Stimulated activated CD8-positive, alpha-beta memory T cell treated with anti-CD3 and anti-CD28 coated beads, Interleukin-15, amount 100 ng/mL, for 24 hours (primary cell): ENCODE data around the gene CYB561D1.
"Not testable (repeated sequence)": the region's sequence is repeated elsewhere in the genome, so short reads cannot be mapped to it uniquely, and the experiment has no call there.

Experiments
- DNase-seq: peaks from one replicate; pipeline ENCODE4 v3.0.0-alpha.2; 2020; ENCODE audit warnings: low read depth

The CYB561D1 gene, protein sequence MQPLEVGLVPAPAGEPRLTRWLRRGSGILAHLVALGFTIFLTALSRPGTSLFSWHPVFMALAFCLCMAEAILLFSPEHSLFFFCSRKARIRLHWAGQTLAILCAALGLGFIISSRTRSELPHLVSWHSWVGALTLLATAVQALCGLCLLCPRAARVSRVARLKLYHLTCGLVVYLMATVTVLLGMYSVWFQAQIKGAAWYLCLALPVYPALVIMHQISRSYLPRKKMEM

DNA sequence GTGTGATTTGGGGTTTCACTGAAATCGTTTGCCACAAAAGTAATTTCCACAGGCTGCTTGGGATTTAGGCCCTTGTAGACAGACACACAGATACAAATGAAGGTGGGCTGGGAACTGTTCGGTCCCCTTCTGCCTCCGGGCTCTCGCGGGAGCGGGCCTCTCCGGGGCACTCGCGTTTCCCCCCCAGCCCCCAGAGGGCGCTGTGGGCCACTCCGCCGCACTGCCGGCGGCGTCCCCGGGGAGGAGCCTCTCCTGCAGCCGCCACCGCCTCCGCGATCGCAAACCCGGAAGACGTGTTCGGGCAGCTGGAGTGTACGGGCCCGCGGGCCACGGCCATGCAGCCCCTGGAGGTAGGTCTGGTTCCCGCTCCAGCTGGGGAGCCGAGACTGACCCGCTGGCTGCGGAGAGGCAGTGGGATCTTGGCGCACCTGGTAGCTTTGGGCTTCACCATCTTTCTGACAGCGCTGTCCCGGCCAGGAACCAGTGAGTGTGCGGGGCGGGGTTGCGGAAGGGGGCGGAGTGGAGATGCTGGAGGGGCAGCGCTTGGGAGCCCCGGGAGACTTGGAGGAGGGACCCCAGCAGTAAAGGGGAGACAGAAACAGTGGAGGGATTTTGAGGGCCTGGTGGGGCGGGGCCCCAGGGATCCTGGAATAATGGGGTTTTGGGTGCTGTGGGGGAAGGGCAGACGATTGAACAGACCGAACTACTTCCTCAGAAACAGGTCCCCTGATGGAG lies at the start of gene CYB561D1:
TSS of gene CYB561D1 (plus strand) at position 290 of the 735 bp plus-strand sequence. CDS start at position 336, 46 bp downstream.
- peak; percentile 85 for DNase-seq

DNA sequence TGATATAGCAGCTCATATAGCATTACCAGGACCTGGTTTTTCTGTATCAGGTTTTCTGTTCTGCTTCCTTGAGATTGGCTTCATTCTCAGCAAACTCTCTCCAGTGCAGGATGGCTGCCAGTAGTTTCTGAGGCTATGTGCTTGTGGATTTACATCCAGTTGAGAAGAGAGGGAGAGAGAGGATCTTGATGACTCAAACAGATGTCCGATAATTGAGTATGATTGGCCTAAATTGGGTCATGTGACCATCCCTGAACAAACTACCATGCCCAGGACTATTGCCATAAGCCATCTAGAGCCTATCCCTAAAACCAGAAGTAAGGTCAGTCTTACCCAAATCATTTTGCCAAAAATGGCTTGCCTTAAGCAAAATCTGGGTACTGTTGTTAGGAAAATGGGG lies 49.5 kb upstream of the CYB561D1 start:
- DNase-seq = no peak

DNA sequence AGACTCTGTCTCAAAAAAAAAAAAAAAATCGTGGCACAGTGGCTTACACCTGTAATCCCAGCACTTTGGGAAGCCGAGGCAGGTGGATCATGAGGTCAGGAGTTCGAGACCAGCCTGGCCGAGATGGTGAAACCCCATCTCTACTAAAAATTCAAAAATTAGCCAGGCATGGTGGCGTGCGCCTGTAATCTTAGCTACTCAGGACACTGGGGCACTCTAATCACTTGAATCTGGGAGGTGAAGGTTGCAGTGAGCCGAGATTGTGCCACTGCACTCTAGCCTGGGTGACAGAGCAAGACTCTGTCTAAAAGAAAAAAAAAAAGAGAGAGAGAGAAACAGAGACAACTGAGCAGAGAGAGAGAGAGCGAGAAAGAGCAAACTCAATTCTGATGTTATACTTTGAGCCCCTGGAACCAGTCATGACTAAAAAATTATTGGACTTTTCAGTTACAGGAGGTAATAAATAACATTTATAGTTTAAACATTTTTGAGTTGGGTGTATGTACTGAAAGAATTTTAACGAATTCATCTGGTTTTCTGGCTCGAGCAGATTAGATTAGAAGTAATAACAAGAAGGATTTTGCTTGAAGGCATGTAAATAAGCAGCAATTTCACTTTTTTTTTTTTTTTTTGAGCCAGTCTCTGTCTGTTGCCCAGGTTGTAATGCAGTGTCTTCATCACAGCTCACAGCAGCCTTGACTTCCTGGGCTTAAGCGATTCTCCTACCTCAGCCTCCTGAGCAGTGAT lies 47.8 kb upstream of the CYB561D1 start:
- DNase-seq = not testable (repeated sequence)

DNA sequence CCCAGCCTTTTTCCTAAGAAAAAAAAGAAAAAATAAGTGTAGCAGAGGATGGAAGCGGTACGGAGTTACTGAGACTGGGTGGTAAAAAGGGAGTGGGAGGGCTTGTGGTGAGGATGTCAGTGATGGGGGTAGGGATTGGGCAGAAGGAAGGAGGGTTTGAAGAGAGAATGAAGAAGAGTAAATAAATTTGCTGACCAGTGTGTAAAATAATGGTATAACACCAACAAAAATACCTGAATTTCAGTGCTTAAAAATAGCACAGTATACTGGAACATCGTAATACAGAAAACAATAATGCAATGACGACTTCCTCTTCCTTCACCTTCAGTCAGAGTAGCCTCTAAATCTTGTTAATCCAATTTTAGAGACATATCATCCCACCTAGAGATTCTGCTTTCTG lies 46.4 kb upstream of the CYB561D1 start:
- DNase-seq = no peak

DNA sequence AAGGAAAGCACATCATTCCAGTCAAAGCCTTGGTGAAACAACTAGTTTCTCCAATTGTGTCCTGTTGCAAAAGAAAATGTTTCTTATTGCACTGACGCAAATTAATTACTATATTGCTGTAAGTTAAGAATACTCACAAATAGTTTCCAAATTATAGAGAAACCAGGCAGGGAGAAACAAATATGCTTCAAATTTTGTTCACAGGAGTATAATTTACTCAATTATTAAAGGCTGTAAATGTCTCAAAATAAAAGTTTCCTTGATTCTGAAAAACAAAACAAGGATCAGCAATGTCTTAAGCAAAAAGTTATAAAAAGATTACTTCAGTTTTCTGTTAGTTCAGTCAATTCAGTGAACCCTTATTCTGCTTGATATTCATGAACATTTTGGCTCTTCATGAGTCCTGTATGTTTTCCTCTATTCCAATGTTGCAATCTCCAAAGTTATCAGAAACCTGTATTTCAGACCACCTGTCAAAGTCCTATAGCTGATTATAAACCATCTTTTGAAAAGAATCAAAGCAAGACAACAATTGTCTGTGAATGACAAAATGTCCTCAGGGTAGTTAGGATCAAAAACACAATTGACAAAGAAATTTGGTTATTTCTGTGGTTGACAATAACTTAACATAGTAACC lies 39.3 kb upstream of the CYB561D1 start:
- no peak for DNase-seq

DNA sequence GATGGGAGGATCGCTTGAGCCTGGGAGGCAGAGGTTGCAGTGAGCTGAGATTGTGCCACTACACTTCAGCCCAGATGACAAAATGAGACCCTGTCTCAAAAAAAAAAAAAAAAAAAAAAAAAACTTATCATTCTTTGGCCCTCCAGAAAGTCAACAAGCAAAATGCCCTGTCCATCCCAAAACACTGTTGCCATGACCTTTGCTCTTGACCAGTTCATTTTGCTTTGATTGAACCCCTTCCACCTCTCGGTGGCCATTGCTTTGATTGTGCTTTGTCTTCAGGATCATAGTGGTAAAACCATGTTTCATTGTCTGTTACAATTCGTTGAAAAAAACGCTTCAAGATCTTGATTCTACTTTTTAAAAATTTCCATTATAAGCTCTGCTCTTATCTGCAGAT lies 36.1 kb upstream of the CYB561D1 start:
- no peak for DNase-seq

DNA sequence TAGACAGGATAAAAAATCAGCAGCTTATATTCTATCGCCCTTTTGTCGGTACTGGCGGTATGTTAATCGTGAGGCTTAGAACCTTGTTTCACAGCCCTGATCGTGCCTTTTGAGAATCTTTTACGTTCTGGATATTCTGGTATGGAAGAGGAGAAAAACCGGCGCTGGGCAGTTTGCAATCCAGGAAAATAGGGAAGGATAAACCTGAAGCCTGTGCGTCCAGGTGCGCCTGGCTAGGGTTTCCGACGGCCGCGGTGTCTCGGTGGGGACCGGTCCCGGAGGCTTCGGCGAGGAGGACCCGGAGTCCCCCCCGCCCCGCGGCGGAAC lies 27.8 kb upstream of the CYB561D1 start:
- no peak for DNase-seq

GRCh38 chr1:109466452-109467300 lies 27.2 kb upstream of the CYB561D1 start, which contains the start of gene SYPL2:
Gene SYPL2 (plus strand): TSS chr1:109466546. CDS start chr1:109466844, 298 bp downstream.
- DNase-seq = no peak

- DNase-seq = no peak
These were observed 26.6 kb upstream of the CYB561D1 start for GRCh38 chr1:109467301-109467777.

DNA sequence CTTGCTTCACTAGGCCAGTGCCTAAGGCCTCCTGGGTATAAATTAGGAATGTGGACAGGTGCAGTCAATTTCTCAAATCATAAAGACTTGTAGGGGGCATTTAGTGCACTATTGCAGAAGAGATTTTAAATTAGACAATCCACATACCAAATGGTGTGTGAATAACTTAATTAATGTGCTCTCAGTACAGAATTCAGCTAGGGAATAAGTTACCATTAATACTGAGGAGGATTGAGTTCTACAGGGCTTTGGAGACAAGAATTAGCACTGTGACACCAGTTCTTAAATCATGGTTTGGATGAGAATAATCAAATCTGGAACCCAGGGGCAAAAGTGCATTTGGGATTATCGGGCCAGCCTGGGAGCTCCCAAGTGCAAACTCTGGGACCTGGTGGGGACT lies 25.8 kb upstream of the CYB561D1 start:
- DNase-seq = no peak

- DNase-seq = no peak
These were observed 25.0 kb upstream of the CYB561D1 start for GRCh38 chr1:109468903-109469302.

DNA sequence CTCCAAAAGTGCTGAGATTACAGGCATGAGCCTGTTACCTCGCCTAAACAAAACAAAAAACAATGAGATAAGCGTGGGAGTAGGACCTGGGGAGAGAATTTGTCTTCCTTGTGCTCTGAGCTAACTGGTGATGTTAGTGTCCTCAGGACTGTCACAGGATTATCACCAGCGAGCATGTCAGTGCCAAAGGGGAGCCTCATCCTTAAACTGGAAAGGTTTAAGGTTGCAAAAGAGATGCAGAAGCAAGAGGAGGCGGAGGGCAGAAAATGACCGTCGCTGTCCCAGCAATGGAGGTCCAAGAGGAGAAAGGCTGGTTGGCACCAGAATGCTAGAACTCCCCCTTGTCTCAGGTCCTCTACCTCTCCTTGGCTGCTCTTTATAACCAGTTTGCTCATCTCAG lies 23.6 kb upstream of the CYB561D1 start:
- no peak for DNase-seq

DNA sequence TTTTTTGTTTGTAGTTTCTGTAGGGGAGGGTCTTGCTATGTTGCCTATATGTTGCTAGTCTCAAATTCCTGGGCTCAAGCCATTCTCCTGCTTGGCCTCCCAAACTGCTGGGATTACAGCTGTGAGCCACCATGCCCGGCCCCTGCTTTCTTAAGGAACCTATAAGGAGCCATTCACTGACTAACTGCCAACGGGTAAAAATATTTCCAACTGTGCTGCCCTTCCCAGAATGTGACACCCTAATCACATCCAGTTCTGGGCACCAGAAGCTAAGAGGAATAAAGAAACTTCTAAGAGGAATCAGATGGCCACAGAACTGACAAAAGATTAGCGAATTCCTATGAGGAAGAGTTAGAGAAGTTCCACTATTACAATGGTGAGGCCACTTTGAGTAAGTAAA lies 21.1 kb upstream of the CYB561D1 start:
- no peak for DNase-seq

DNA sequence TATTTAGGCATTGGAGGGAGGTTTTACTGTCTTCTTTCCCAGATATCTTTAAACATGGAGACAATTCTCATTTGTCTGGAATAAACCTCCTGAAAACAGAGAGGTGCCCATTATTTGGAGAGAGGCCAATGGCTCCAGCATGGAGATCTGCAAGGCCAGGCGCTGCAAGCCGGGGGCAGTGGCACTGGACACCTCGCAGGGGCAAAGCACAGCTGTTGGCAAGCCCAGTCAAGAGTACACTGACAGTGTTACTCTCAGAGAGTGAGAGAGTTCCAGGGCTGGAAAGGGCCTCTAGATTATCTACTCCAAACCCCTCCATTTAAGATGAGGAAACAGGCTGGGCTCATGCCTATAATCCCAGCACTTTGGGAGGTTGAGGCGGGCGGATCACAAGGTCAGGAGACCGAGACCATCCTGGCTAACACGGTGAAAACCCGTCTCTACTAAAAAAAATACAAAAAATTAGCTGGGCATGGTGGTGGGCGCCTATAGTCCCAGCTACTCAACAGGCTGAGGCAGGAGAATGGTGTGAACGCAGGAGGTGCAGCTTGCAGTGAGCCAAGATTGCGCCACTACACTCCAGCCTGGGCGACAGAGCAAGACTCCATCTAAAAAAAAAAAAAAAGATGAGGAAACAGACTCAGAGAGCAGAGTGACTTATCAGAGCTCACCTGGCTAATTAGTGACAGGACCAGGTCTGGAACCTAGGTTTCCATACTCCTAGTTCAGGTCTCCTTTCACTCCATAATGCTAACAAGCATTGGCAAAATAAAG lies 20.4 kb upstream of the CYB561D1 start:
- DNase-seq = not testable (repeated sequence)

DNA sequence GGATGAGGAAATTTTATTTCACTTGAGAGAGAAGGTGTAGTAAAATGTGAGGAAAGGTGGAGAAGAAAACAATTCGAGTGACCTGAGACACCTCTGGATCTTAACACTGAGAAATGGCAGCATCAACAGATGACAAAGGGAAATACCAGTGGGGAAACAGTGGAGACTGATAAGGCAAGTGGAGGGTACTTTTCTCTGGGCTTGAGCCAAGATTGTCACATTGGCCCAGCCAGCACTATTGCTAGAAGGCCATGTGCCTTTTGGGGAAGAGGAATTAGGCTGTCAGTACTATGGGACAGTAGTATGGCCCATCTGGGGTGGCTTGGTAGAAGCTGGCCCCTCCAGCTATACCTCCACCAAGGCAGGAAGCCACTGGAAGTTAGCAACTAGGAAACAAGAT lies 19.2 kb upstream of the CYB561D1 start:
- no peak for DNase-seq

GRCh38 chr1:109475261-109475660 lies 18.6 kb upstream of the CYB561D1 start:
- no peak for DNase-seq

DNA sequence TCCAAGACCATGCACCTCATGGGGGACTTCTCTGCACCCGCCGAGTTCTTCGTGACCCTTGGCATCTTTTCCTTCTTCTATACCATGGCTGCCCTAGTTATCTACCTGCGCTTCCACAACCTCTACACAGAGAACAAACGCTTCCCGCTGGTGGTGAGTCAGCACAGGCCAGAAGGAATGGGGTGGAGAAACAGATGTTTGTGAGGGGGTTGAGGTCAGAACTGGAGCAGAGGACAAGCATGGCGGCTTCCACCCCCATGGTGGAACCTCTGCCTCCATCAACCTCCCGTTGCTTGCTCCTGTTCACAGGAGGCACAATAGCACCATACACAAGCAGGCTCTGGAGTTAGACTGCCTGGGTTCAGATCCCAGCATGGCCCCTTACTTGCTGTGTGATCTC lies 17.1 kb upstream of the CYB561D1 start:
- no peak for DNase-seq

GRCh38 chr1:109477821-109478220 lies 16.1 kb upstream of the CYB561D1 start:
- no peak for DNase-seq

GRCh38 chr1:109478806-109479205 lies 15.1 kb upstream of the CYB561D1 start:
- no peak for DNase-seq

- no peak for DNase-seq
These were observed 14.6 kb upstream of the CYB561D1 start for GRCh38 chr1:109479311-109479710.

GRCh38 chr1:109479901-109480300 lies 14.0 kb upstream of the CYB561D1 start:
- no peak for DNase-seq
